ENCODE data around the gene DOK7.

DOK7 gene

GRCh38 chr4:3482707-3483106, 19.6 kb downstream of the DOK7 start:
- H3K4me3 ChIP-seq (ENCODE audit: low read depth, low read length) = no peak overlapping the region
- TF ChIP-seq, protein P1, sequence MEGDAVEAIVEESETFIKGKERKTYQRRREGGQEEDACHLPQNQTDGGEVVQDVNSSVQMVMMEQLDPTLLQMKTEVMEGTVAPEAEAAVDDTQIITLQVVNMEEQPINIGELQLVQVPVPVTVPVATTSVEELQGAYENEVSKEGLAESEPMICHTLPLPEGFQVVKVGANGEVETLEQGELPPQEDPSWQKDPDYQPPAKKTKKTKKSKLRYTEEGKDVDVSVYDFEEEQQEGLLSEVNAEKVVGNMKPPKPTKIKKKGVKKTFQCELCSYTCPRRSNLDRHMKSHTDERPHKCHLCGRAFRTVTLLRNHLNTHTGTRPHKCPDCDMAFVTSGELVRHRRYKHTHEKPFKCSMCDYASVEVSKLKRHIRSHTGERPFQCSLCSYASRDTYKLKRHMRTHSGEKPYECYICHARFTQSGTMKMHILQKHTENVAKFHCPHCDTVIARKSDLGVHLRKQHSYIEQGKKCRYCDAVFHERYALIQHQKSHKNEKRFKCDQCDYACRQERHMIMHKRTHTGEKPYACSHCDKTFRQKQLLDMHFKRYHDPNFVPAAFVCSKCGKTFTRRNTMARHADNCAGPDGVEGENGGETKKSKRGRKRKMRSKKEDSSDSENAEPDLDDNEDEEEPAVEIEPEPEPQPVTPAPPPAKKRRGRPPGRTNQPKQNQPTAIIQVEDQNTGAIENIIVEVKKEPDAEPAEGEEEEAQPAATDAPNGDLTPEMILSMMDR (IDR thresholded peaks at IDR 0.05; ENCODE audit: low read depth, low read length, missing control alignments) = no peak
- DNase-seq (ENCODE audit: low read depth) = no peak

GRCh38 chr4:3483471-3483921, 20.4 kb downstream of the DOK7 start:
- TF ChIP-seq, protein P1 (IDR thresholded peaks at IDR 0.05; ENCODE audit: low read depth, low read length, missing control alignments) = no peak
- H3K4me3 ChIP-seq (ENCODE audit: low read depth, low read length) = no peak overlapping the region
- DNase-seq (ENCODE audit: low read depth) = no peak

DNA sequence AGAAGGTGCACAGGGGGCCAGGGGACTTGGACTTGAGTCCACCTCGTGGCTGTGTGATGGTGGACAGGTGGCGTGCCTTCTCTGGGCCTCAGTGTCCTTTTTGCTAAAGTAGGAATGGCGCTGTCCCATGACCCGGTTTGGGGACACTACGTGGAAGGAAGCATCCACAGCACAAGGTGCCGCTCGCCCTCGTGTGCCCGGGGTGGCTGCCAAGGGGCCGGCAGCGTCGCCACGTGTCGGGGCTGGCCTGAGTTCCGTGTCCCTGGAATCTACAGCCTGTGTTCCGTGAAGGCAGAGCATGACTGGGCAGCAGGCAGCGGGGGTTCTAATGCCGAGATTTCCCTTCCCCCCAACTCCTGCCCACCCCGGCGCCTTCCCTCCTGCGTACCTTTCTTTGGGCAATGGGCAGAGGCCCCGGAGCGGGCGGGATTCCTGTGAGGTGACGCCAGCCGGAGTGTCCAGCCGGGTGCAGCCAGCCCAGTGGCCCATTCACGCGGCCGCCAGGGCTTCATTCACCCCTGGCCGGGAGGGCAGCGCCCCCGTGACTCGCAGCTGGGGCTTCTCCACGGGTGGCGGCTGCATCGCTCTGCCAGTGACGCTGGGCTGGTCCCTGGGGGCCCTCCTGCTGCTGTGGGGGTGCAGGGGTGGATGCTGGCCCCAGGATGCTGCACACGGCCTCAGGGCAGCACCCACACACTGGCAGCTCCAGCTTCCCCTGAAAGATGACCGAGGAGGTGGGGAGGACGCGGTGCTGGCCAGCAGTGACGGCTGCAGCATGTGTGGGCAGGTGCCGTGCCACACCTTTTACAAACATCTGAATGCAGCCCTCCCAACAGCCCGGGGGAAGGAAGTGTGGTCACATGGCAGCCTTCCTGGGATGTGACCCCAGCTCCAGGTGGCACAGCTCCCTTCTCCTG, 21.2 kb downstream of the DOK7 start:
- TF ChIP-seq, protein P1 (IDR thresholded peaks at IDR 0.05; ENCODE audit: low read depth, low read length, missing control alignments) = no peak
- no peak for DNase-seq (ENCODE audit: low read depth)
- no peak overlapping the region for H3K4me3 ChIP-seq (ENCODE audit: low read depth, low read length)

GRCh38 chr4:3485011-3485791, 22.1 kb downstream of the DOK7 start:
- no peak for DNase-seq (ENCODE audit: low read depth)
- TF ChIP-seq, protein P1 (IDR thresholded peaks at IDR 0.05; ENCODE audit: low read depth, low read length, missing control alignments) = no peak
- H3K4me3 ChIP-seq (ENCODE audit: low read depth, low read length) = no peak overlapping the region

DNA sequence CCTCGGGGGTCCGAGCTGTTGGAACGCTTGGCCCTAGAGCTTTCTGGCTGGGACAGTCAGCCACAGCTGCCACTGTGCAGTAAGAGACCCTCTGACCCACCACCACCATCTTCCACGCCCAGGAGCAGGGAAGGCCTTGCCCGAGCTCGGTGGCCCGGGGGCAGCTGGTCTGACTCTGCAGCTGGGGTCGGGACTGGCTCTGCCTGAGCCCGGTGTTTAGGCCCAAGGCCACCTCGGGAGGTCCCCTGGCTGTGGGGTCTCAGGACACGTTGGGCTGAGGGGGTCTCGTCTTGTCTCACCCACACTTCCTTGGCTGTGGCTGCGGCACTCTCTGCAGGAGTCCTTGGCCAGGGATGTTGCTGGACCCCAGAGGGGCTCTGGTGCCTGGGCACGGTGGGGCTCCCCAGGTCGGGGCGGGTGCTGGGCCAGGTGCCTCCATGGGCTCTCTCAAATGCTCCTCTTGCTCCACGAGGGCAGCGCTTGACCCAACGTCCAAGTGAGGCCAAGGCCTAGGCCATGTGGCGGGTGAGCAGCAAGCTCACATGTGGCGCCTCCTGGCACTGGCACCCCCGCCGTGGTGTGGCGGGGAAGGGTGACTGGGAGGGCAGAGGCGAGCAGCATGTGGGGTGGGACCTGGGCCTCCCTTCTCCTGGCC, 22.9 kb downstream of the DOK7 start:
- H3K4me3 ChIP-seq (ENCODE audit: low read depth, low read length) = no peak overlapping the region
- TF ChIP-seq, protein P1 (IDR thresholded peaks at IDR 0.05; ENCODE audit: low read depth, low read length, missing control alignments) = no peak

DNA sequence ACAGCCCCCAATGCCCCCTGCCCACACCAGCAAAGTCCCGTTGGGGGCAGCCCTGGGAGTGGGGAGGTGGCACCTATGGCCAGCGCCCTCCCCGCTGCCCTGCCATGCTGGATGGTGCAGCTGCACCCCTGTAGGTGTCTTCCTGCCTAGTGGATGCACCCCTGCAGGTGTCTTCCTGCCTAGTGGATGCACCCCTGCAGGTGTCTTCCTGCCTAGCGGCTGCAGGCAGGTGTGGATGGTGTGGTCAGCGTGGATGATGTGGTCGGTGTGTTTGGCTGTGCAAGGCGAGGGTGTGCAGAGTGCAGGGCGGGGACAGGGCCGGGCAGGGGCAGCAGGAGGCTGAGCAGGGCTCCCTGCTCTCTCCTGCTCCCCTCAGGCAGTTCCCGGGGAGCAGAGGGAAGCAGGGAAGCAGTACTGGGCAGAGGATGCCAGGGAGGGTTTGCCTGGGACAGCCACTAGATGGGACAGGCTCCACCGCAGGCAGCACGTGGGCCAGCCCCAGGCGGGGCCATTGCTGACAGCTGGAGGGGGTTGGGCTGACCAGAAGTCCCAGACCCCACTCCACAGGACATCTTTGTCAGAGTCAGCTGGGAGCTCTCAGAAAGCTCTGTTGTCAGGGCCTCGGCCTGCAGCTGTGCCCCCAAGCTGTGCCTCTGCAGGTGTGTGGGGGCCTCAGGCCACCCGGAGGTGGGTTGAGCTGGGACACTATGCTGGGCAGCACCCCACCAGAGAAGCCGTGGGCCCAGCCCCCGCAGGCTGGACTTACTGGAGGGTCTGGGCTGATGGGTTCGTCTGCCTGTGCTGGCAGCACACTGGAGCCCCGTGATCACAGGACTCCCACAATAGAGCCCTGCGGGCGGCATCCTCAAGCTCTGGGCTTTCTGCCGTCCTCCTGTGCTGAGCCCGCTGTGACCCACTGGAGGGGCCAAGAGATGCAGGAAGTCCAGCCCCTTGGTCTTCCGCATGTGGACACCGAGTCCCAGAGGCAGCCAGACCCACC, 23.7 kb downstream of the DOK7 start:
- no peak overlapping the region for H3K4me3 ChIP-seq (ENCODE audit: low read depth, low read length)
- TF ChIP-seq, protein P1 (IDR thresholded peaks at IDR 0.05; ENCODE audit: low read depth, low read length, missing control alignments) = no peak
- no peak for DNase-seq (ENCODE audit: low read depth)

More for the DNA sequence above, 22.9 kb downstream of the DOK7 start:
- no peak for DNase-seq (ENCODE audit: low read depth)

Data from GM12864 (cell line).